Fibroblast of lung (primary cell): ENCODE results near the gene TADA2B. TPM values are rescaled to one million over a fixed set of nuclear protein-coding genes. Genes with fewer than 3 reads are reported as not detected.

ENCODE experiments used
- DNase-seq, 2 donors: peaks; one replicate each; pipeline versions ENCODE4 v3.0.0 to v3.0.0-alpha.2; 2010; ENCODE audit warnings: low read depth in 2 of 2
- H2AFZ ChIP-seq: 2 replicates; pipeline ENCODE4 v1.5.1; 2012; ENCODE audit warnings: low read length, control low read depth, inconsistent platforms
- H3K27ac ChIP-seq: 2 replicates; pipeline ENCODE4 v1.5.1; 2011; ENCODE audit warnings: low read length, control low read depth; ENCODE audit not compliant: insufficient read depth
- H3K27me3 ChIP-seq: 2 replicates; pipeline ENCODE4 v1.5.1; 2011; ENCODE audit warnings: mild to moderate bottlenecking, low read length; ENCODE audit not compliant: control insufficient read depth, insufficient read depth
- H3K36me3 ChIP-seq: 2 replicates; pipeline ENCODE4 v1.5.1; 2011; ENCODE audit warnings: low read length; ENCODE audit not compliant: control insufficient read depth, insufficient read depth
- H3K4me1 ChIP-seq: 2 replicates; pipeline ENCODE4 v1.5.1; 2011; ENCODE audit warnings: low read length; ENCODE audit not compliant: control insufficient read depth, insufficient read depth; ENCODE audit errors: extremely low read depth
- H3K4me2 ChIP-seq: 2 replicates; pipeline ENCODE4 v1.5.1; 2011; ENCODE audit warnings: low read length, control low read depth; ENCODE audit not compliant: insufficient read depth; ENCODE audit errors: extremely low read depth
- H3K4me3 ChIP-seq, 4 experiments: fragments of 200-600 bp in 1 of 4; sonication (generic) in 1 of 4; replicated peaks in 1 of 4; 2 replicates each; pipeline ENCODE4 v1.5.1; 2011 to 2016; ENCODE audit warnings: low read length in 4 of 4, low read depth in 3 of 4, mild to moderate bottlenecking in 3 of 4, control low read depth in 2 of 4, inconsistent platforms in 1 of 4, mixed read lengths in 1 of 4; ENCODE audit not compliant: insufficient read depth in 1 of 4; ENCODE audit errors: control extremely low read depth in 1 of 4
- H3K79me2 ChIP-seq: 2 replicates; pipeline ENCODE4 v1.5.1; 2012; ENCODE audit warnings: mild to moderate bottlenecking, low read length, inconsistent platforms; ENCODE audit not compliant: control insufficient read depth, insufficient read depth
- H3K9ac ChIP-seq: 2 replicates; pipeline ENCODE4 v1.5.1; 2011; ENCODE audit warnings: mild to moderate bottlenecking, low read length, control low read depth; ENCODE audit not compliant: insufficient read depth
- H3K9me3 ChIP-seq: 2 replicates; pipeline ENCODE4 v1.5.1; 2012; ENCODE audit warnings: low read depth, low read length; ENCODE audit not compliant: control insufficient read depth, insufficient read depth
- H4K20me1 ChIP-seq: 2 replicates; pipeline ENCODE4 v1.5.1; 2011; ENCODE audit warnings: low read length; ENCODE audit not compliant: control insufficient read depth, insufficient read depth; ENCODE audit errors: extremely low read depth
- EZH2 ChIP-seq: IDR thresholded peaks from 2 replicates; pipeline ENCODE4 v1.5.1; 2012; ENCODE audit warnings: low read length, control low read depth, mild to moderate bottlenecking; ENCODE audit errors: missing control alignments
- polyA plus RNA-seq, 2 donors: library from polyadenylated mRNA; depleted of rRNA in 1 of 2; stranded (reverse) in 1 of 2; unstranded in 1 of 2; fragments of >200 nt; gene quantifications; 2 replicates each; pipeline ENCODE4 v1.2.1, GENCODE V29; 2011 to 2012; ENCODE audit warnings: missing spikeins in 1 of 2
- total RNA-seq: library from RNA; depleted of rRNA; stranded (reverse); fragments of >200 nt; gene quantifications from 2 replicates; pipeline ENCODE4 v1.2.1, GENCODE V29; 2014
- TF ChIP-seq, protein P1 (sequence below), 2 donors: IDR thresholded peaks in 1 of 2; conservative IDR thresholded peaks in 1 of 2; 1 replicate in 1 of 2; 2 replicates in 1 of 2; pipeline ENCODE4 v1.5.1; 2011 to 2012; ENCODE audit warnings: low read length in 2 of 2, control low read depth in 1 of 2, inconsistent platforms in 1 of 2, low read depth in 1 of 2, mild to moderate bottlenecking in 1 of 2

TADA2B gene
- total and polyA plus RNA-seq, 2 donors (not counting 1 experiment from before 2014, with no cell fraction given): 8.0 to 12.6 TPM

DNA sequence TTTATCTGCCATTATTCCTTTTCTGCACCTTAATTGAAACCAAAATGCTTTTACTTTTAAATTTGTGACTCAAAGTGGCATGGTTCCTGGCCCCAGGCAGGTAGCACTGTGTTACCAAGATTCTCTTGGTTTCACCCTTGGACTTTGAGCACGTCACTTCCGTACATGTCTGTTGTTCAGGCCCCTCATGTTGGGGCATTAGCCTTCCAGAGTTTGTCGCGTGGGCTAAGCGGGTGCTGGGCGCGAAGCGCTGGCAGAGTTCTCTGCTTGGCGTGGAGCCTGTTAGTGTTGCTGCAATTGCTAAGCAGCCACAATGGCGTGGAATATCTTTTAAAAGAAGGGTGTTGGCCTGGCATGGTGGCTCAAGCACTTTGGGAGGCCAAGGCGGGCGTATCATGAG lies 14.0 kb upstream of the TADA2B start:
- DNase-seq: no peak

DNA sequence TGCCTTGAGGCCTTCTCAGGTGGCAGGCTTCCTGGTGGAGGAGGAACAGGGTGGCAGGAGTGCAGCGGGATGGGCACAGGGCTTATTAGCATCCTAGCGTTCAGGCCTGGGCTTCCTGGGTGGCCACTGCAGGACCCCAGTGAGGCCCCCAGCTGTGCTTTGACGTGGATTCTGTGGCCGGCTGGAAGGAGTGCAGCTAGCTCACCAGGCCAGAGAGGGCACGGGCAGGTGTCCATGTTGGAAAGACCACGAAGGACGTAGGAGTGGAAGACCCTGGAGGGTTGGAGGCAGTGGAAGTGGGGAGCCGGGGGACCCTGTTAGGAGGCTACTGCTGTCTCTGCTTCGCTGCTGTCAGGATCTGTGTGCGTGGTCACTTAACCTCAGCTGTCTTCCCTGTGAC lies 13.3 kb upstream of the TADA2B start:
- H3K9me3 ChIP-seq: no peaks in the 10 kb centered on the region
- no peak overlapping the region for H3K4me2 ChIP-seq
- no peaks in the 10 kb centered on the region for H4K20me1 ChIP-seq
- H3K9ac ChIP-seq: no peak overlapping the region
- TF ChIP-seq, protein P1, sequence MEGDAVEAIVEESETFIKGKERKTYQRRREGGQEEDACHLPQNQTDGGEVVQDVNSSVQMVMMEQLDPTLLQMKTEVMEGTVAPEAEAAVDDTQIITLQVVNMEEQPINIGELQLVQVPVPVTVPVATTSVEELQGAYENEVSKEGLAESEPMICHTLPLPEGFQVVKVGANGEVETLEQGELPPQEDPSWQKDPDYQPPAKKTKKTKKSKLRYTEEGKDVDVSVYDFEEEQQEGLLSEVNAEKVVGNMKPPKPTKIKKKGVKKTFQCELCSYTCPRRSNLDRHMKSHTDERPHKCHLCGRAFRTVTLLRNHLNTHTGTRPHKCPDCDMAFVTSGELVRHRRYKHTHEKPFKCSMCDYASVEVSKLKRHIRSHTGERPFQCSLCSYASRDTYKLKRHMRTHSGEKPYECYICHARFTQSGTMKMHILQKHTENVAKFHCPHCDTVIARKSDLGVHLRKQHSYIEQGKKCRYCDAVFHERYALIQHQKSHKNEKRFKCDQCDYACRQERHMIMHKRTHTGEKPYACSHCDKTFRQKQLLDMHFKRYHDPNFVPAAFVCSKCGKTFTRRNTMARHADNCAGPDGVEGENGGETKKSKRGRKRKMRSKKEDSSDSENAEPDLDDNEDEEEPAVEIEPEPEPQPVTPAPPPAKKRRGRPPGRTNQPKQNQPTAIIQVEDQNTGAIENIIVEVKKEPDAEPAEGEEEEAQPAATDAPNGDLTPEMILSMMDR (conservative IDR thresholded peaks at IDR 0.05 in 1 of 2, IDR thresholded peaks at IDR 0.05 in 1 of 2; ENCODE audit: low read depth in 1 of 2, low read length in 2 of 2): no peak
- no peak for TF ChIP-seq EZH2
- no peaks in the 10 kb centered on the region for H3K79me2 ChIP-seq
- H3K27me3 ChIP-seq: no peaks in the 10 kb centered on the region
- H3K36me3 ChIP-seq: peaks cover 7% of the 10 kb centered on the region
- H3K4me3 ChIP-seq: no peak overlapping the region
- no peak for DNase-seq
- H3K27ac ChIP-seq: no peak overlapping the region
- peaks cover 4% of the 10 kb centered on the region for H3K4me1 ChIP-seq
- no peak overlapping the region for H2AFZ ChIP-seq

More for the DNA sequence above, 14.0 kb upstream of the TADA2B start:
- Histone ChIP-seq H3K27ac (no peak overlapping the region), H3K79me2 (no peaks in the 10 kb centered on the region), H2AFZ (no peak overlapping the region), H3K4me1 (no peaks in the 10 kb centered on the region), H4K20me1 (no peaks in the 10 kb centered on the region), H3K27me3 (no peaks in the 10 kb centered on the region), H3K4me2 (no peak overlapping the region), H3K36me3 (peaks cover 7% of the 10 kb centered on the region), H3K9me3 (no peaks in the 10 kb centered on the region), H3K4me3 (no peak overlapping the region), H3K9ac (no peak overlapping the region)
- TF ChIP-seq EZH2: no peak
- TF ChIP-seq, protein P1 (conservative IDR thresholded peaks at IDR 0.05 in 1 of 2, IDR thresholded peaks at IDR 0.05 in 1 of 2; ENCODE audit: low read depth in 1 of 2, low read length in 2 of 2): no peak

DNA sequence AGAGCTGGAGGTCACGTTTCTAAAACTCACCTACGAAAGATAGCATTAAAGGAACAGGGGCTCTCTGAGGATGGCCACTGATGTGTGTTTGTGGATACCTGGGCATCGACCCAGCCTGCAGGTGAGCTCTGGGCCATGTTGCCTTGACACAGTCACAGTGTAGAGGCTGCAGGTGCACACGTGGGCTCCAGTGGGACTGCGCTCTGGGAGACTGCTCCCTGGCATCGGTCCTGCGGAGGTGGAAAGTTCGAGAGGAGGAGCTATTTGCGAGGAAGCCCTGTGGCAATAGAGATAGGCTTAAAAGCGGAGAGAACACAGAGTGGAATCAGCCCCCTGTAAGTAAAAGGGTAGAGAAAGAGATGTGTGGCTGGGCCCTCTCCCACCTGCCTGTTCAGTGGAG lies 12.3 kb upstream of the TADA2B start:
- no peaks in the 10 kb centered on the region for H3K27me3 ChIP-seq
- no peak for TF ChIP-seq EZH2
- peaks cover 4% of the 10 kb centered on the region for H3K4me1 ChIP-seq
- H3K36me3 ChIP-seq: peaks cover 5% of the 10 kb centered on the region
- no peak overlapping the region for H3K27ac ChIP-seq
- H3K9me3 ChIP-seq: no peaks in the 10 kb centered on the region
- H3K4me3 ChIP-seq: no peak overlapping the region
- no peak for DNase-seq
- no peak overlapping the region for H3K4me2 ChIP-seq
- H2AFZ ChIP-seq: no peak overlapping the region
- H3K79me2 ChIP-seq: no peaks in the 10 kb centered on the region
- H4K20me1 ChIP-seq: no peaks in the 10 kb centered on the region
- no peak overlapping the region for H3K9ac ChIP-seq
